GM19395 (cell line): ENCODE data around the gene FILIP1L.
A peak's percentile ranks its signal among the peaks of the same experiment; 100 is the strongest.

ENCODE experiments used
- ATAC-seq: cut with Tn5 transposase; IDR thresholded peaks from one replicate; pipeline ENCODE4 v1.9.1; 2021; ENCODE audit warnings: mild to moderate bottlenecking, moderate library complexity; ENCODE audit not compliant: unreplicated experiment

FILIP1L gene

DNA sequence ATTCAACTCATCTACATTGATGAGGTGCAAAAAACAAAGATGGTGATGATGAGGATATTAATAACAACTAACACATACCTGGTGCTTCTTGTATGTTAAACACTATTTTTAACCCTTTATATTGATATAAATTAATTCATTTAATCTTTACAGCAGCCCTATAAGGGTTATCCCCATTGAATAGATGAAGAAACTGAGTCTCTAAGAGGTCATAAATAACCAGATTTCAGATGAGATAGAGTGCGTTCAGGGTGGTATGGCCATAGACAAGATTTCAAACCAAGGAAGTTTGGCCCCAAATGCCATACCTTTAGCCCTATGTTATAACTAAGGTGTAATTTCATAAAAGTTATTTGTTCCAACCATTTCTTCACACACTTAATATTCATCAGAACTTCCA, 214.1 kb downstream of the FILIP1L start:
- ATAC-seq = no peak

DNA sequence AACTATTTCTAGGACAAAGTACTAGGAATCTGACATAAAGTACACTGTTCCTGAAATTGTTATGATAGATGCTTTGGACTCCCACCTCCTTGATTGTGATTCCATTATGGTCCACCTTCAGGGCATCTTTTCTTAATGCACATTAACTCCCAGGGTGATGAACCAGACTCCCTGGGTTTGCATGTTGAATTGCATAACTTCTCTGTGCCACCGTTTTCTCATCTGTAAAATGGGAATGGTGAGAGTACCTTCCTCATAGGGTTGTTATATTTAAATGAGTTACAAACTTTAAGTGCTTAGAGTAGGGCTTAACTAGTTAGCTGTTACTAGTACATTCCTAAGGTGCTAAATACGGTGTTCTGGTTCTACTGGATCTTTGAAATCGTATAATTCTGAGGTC, 214.7 kb downstream of the FILIP1L start:
- ATAC-seq = no peak

DNA sequence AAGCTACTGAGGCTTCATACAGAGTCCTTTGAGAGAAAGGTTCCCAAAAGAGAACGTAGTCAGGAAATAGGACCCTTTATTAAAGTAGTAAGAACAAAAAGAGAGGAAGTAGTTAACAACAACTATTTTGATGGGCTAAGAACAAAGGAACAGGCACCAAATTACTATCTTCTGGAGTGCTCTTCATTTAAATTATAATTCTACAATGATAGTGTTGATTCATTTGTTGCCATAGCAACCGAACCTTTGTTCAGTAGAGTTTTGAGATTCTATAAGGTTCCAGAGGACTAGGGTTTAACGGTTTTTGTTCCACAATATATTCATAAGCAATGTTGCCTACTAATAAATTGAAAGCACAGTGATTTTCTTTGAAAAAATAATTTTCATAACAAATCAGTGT, 217.8 kb downstream of the FILIP1L start:
- ATAC-seq = no peak

DNA sequence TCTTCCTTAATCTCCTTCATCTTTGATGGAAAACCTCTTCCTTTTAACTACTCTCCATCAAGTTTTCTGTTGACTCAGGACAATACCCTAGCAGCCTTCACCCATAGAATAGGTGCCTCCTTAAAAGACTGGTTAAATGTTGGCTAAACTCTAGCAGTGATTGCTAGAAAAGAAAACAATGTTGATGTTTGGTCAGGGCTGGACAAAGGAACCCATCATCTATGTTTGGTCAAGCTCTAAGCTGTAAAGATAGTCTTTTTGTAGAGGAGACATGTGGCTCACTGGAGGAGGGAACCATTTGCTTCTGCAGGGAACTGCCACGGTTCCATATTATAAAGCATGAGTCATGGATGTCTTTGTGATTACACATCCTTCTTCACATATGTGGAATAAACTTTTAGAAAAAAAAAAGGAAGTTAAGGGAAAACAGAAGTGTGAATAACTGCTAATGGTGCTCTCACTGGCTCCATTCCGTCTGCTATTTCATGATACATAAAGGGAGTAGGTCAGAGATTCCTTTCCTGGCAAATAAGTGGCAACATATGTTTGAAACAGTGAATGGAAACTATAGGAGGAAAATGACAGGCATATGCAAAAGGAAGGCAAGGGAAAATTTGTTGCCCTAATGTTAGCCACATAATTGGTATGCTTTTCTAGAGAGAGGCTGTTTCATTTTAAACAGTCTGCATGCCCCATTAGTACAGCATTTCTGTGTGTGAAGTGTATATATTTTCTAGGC, 218.4 kb downstream of the FILIP1L start:
- no peak for ATAC-seq

DNA sequence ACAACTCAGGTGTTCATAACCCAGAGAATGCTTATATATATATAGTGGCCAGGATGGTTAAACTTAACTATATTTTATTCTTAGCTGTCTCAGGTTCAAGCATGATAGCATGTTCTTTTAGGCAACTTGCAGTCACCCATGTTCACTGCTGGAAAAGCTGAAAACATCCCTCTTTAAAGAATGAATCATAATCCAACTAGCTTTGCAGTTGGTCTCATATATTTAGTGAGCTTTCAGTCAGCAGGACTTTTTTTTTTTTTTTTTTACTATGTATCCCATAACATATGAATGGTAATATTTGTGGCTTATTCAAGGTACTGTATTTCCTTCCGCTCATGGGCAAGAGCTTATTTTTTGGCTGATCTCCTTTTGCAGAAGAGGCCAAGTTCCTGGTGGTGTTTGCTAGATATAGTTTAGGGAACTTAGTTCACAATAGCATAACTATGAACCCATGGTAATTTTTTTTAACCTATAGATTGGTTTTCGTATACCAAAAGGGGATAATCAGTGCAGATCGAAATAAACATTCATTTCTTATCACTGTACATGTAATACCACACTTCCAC, 219.1 kb downstream of the FILIP1L start:
- ATAC-seq = no peak

DNA sequence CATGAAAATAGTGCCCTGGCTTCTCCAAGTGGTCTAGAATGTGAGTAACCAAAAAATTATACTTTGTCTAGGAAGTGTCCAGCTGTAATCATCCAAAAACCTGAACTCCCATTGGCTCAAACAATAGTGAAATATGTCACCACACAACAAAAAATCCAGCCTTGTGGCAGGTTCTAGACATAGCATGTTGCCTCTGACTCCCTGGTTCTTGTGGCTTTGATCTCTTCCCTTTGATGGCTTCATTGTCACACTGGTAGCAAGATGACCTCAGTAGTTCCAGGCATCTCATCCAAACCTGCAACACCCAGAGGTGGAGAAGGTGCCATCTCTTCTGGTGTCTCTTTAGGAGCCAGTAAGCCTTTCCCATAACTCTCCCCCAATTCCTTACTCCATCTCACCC, 222.0 kb downstream of the FILIP1L start:
- no peak for ATAC-seq

DNA sequence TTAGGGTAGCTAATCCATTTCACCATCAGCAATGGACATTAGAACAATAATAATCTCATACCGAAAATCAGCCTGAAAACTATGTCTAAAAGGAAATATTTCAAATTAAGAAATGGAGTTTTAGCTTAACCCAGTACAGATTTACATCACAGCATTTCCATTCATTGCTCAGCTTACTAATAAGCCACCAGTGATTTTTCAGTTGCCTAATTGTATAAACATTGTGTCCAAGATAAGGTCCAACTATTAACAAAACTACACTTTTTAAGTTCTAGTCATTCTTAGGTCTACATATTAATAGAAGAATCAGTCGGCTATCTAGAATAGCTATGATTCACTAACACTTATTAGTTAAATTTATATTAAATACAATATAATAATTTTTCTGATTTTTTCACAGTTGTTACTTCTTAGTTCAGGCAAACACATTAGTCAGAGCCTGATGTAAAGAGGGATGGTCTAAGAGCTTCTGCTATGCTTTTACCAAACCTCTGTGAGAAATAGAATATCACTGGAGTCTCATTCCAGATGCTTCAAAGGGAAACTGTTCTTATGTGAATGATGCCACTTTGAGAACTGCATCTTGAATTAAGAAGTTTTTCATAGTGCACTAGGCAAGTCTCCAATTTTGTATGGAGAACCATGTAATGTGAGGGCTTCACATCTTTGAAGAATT, 222.6 kb downstream of the FILIP1L start:
- no peak for ATAC-seq

DNA sequence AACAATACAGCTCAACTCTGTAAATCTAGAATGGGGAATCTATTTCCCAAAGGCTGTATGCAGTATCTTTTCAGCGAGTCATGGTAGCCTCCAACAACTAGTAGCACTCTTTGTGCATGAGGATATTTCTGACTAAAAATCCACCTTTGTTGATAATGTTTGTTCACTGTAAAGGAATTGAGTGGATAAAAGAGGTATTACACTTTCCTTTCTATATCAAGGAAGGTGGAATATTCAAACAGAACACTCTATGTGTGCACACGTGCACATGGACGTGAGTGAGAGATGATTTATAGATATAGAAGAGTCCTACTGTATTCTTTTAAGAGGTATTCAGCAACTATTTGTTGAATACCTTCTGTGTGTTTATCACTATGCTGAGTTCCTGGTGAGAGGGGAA, 228.4 kb downstream of the FILIP1L start:
- ATAC-seq = no peak

DNA sequence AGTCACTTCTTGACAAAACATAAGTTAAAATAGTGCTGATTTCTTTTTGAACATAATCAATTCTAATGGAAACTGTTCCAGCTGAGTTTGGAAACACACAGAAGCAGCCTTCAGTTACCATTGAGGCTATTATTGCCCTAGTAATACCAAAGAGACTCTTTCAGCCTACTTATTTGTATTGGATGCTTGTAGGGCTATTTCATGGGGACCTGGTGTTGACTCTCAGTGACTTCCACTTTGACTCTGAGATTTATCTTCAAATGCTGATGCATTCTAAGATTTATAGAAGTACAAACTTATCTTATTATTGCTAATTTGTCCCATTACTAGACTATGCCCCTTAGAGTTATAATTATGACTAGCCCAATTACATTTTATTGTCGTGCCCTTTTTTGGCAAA, 229.2 kb downstream of the FILIP1L start:
- no peak for ATAC-seq

DNA sequence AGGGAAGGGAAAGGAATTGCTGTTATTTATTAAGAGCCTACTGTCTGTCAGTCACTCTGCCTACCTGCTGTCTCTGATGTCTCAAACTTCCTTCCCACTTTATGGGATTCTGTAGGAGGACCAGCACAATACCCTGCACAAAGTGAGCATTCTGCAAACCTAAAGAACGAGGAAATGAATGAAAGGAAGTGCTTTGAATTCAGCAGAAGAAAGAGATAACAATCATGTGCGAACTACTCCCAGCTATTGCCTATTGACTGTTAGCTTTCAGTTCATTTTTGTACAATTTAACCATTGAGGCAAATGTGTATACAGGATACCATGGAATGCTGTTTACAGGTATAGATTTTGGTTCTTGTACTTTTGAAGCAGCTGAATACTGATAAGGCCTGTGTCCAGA, 229.8 kb downstream of the FILIP1L start:
- ATAC-seq = no peak

DNA sequence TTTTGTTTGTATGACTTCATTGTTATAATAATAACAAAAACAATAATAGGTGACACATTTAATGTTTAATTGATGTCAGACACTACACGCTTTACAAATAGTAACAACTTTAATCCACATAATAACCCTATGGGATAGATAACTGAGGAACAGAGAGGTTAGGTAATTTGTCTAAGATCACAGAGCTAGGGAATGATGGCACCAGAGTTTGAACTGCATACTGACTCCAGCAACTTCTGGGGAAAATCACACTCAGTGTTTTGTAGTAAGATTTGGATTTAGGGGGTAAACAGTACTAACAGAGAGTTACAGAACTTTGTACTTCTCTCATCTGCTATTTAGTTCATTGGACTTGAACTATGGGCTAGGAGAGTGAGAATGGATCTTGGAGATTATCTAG, 230.6 kb downstream of the FILIP1L start:
- no peak for ATAC-seq

DNA sequence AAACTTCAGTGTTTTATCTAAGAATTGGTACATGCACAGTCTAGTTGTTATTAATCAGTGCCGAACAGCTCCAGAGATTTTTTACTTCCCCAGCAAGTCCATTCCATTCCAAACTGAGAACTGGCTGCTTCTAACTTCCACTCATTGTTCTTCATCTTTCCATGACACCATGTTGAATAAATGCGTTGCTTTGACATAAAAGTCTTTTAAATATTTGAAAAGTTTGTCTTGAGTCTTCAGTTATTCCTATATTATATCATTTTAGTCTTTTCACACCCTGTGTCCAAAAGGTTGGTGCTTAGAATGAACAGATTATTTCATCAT, 231.2 kb downstream of the FILIP1L start:
- ATAC-seq = no peak

DNA sequence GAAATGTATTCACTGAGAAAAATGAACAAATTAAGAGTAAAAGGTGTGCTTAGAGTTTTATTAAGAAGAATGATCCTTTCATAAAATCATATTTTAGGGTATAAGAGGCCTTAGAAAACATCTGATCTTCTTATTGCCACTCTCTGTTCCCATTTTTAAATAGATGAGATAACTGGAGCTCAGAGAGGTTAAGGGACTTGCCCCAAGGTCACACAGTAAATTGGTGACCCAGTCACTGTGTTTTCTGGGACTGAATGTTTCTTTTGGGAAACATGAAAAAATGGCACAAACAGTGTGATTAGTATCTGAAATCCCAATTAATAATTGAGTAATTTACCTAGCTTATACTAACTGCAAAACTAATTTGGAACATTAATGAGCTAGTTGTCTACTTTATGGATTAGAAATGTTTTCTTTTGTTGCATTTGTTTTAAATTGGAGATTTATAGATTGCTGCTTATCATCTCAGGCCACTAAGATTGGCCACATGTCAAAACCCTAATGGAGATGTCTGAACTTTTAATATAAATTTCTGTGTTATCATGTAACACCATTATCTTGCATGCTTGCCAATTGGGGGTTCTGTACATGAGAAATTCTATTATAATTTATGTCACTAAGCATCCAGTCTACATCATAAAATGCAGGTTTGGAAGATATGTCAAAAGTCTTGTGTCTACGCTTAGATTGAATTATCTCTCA, 231.7 kb downstream of the FILIP1L start:
- ATAC-seq = no peak

DNA sequence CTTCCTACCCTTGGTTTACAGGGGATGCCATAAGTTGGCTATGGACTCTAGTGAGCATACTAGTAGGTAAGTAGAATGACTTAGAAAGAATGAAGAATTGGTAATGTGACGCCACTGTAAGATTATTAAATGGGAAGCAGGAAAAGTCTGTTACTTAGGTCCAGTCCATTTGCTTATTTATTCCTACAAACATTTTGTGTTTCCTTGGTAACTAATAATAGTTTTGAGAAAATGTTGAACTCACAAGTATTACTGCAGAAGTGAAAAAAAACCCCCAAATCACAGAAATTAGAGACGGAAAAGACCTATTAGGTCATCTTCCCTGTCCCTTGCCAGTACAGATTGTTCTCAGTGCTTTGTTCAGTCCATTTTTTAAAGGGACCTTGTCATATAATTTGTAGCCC, 233.2 kb downstream of the FILIP1L start:
- ATAC-seq = no peak

DNA sequence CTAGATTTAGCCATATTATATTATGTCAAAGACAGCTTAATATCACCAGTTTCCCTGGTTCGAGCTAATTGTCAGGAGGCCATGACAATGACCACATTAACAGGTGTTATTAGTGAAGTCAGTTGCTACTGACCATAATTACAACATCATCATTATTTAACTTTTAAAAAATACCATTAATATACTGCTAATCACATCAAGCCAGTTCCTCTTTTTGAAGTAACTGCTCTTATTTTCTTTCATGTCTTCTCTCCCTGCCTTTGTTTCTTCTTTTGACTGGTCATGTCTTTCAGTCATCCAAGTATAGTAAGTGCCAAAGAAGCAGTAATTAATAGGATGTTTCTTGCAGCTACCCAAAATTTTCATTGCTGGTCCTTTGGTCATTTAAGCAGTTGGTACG, 235.0 kb downstream of the FILIP1L start:
- ATAC-seq = no peak

DNA sequence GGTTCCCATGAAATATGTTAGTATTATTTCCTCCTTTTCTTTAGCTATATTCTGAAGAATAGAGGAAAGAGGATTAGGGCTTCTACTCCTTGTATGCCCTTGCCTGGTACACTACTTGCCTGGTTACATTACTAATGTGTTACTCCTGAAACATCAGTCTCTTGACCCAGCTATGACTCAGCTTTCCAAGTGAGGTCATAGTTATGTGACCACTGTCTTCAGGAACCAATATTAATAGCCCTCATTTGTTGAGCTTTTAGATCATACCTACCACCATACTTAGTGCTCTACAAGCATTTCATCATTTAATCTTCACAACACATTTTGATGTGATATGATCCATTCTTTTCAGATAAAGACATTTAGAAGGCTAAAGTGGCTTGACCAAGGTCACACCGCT, 236.3 kb downstream of the FILIP1L start:
- ATAC-seq = peak; percentile 55

DNA sequence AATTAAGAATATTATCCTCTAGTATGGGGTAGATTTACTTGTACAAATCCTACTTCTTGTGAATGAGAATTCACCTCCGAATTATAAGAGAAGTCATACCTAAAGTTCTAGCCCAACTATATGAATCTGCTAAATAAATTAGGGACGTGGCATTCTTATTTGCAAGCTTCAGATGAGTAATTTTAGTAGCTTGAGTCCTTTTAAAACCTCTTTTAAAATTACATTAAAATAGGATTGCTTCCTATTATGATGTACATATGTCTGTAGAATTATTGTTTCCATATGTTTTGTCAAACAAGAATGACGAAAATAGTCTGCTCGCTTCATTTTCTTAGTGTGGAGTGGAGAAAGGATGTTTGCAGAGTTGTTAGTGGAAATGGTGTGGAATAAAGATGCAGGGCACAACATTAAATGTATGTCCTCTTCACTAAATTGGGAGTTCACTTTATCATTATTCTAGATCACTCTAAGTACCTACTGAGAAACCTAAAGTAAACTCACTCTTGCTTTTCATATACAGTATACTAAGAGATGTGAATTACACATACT, 237.2 kb downstream of the FILIP1L start:
- ATAC-seq = no peak

DNA sequence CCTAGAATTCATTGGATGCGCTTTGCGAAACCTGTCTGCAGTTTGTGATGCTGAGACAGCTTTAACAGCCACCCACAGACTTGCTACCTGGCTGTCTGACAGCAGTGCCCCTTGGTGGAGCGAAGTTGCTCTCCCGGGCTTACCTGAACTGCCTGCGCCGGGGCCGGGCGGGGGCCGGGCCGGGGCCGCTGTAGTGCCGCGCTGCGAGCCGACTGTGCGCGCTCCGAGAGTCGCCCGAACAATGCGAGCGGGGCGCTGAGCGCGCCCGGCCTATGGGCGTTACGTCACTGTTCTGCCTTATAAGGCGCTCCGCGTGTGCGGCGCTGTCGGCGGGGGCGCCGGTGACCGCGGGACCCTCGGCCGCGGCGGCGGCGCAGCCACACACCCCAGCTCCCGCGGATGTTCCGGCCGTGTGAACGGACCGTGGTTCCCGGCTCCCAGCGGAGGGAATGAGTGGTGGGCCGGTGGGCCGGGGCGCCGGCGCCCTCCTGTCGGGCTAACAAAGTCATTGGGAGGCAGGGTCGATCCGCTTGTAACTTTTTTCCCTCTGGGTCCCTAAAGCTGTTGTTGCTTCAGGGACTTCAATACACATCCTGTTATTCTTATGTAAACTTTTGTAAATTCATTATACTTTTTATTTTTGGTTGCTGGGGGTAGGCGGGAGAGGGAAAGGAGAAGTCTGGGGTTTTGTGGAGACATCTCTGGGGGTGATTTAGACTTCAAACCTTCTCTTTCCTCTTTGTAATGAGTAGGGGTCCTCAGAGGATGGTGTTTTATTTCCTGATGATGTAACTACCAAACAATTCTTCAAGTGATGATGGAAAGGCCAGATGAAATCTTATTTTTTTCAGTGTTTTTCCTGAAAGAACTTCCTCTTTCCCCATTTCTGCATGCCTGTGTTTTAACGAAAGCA, 238.1 kb downstream of the FILIP1L start:
- ATAC-seq = peak; percentile 75

DNA sequence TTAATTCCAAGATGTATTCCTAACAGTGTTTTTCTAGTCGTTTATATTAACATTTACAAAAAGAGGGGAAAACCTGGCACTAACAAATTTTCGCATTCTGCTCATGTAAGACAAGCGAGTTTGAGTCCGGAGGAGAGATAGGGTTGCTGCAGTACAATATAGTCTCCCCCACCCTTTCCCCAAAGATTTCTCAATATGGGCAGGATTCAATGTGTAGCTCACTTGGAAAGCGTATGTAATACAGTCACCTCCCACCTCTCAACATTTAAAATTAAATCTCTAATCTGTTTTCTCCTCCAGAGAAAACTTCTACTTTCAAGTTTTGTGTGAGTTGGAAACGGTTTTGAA, 238.7 kb downstream of the FILIP1L start:
- no peak for ATAC-seq

DNA sequence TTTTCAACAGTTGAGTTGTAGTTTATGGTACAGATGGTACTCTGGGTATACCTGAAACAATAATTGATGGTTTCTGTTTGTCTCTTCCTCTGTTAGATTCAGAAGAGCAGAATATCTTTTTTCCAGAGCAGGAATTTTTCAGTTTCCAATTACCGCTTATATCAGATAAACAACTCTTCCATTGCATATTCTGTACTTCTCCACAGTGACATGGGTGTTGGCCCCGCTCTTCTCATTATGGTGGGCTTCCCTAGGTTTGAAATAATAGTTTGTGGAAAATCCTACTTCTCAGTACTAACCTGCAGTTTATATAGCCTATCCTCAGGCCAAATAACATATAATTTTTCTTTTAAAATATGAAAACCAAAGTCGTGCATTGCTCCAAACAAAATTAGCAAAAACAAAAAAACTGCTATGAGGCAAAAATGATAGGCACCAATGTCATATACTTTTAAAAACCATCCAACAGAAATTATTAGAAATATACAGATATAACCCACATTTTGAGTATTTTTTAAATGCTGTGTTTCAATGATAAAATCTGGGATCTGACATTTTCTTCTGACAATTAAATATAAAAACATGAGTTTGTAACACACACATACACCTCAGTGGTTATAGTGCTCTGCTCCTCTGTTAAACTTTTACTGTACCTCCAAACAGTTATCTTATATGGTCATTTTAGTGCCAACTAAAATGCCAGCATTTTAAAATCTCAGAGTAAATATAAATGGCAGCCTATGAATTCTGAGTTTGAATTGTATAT, 239.9 kb downstream of the FILIP1L start:
- ATAC-seq = no peak
